A549 (cell line): ENCODE measurements around the gene EEF1AKMT1. TPM values are rescaled to one million over a fixed set of nuclear protein-coding genes. Genes with fewer than 3 reads are reported as not detected.

Experiments
- ATAC-seq, 2 experiments: fragments of 200-7000 bp in 1 of 2; fragments of >200 bp in 1 of 2; cut with Nextera tagmentation in 1 of 2; cut with Tn5 transposase in 1 of 2; 3 replicates each; pipeline versions ENCODE4 v1.8.0 to v1.9.1; 2018 to 2020; ENCODE audit warnings: mild to moderate bottlenecking in 1 of 2, moderate library complexity in 1 of 2
- CTCF ChIA-PET: fragments of 300-600 bp; sonication (Branson Sonifier 250); formaldehyde crosslinking; extraction: SDS; loops from one replicate; lab custom pipeline; 2021; ENCODE audit warnings: antibody characterized with exemption, inconsistent platforms; lab: Yijun Ruan, JAX
- POLR2A ChIA-PET: fragments of 350-600 bp; formaldehyde crosslinking; extraction: SDS; loops from one replicate; lab custom pipeline; 2021; ENCODE audit warnings: antibody characterized with exemption, inconsistent platforms; lab: Yijun Ruan, JAX
- DNase-seq, 2 experiments: peaks; one replicate each; pipeline versions ENCODE4 v3.0.0 to v3.0.0-alpha.2; 2011 to 2016; ENCODE audit warnings: low read depth in 1 of 2, low spot score in 1 of 2
- FAIRE-seq: peaks from 2 replicates; lab custom pipeline; 2011; peaks lifted over from hg19 to GRCh38; lab: Jason Lieb, UNC
- H3K27ac ChIP-seq, 2 experiments: fragments of >200 bp; sonication (Bioruptor Twin); formaldehyde crosslinking; 3 replicates each; pipeline ENCODE4 v1.5.1; 2016 to 2017
- H3K4me1 ChIP-seq: fragments of >200 bp; sonication (Bioruptor Twin); formaldehyde crosslinking; 3 replicates; pipeline ENCODE4 v1.6.1; 2016
- H3K4me2 ChIP-seq: fragments of >200 bp; sonication (Bioruptor Twin); formaldehyde crosslinking; 3 replicates; pipeline ENCODE4 v1.6.1; 2016
- H3K4me3 ChIP-seq: fragments of >200 bp; sonication (Bioruptor Twin); formaldehyde crosslinking; 3 replicates; pipeline ENCODE4 v1.5.1; 2016
- H3K9me3 ChIP-seq: fragments of >200 bp; sonication (Bioruptor Twin); formaldehyde crosslinking; 3 replicates; pipeline ENCODE4 v1.6.1; 2016
- BHLHE40 ChIP-seq: IDR thresholded peaks from 2 replicates; pipeline ENCODE4 v1.6.1; 2012; ENCODE audit warnings: low read depth, low read length, inconsistent platforms
- CBX2 ChIP-seq: fragments of 200-600 bp; sonication (generic); IDR thresholded peaks from 2 replicates; pipeline ENCODE4 v1.6.1; 2016; ENCODE audit warnings: low read depth, mild to moderate bottlenecking, borderline replicate concordance
- CBX8 ChIP-seq: fragments of 200-600 bp; sonication (generic); IDR thresholded peaks from 2 replicates; pipeline ENCODE4 v1.6.1; 2016
- CHD4 ChIP-seq: fragments of 200-600 bp; sonication (generic); IDR thresholded peaks from 2 replicates; pipeline ENCODE4 v1.6.1; 2016; ENCODE audit warnings: antibody characterized with exemption, mild to moderate bottlenecking, borderline replicate concordance
- EHF ChIP-seq: fragments of 250-450 bp; sonication (Bioruptor Pico); IDR thresholded peaks from 2 replicates; pipeline ENCODE4 v1.5.0; 2020; ENCODE audit warnings: mild to moderate bottlenecking
- EHMT2 ChIP-seq: fragments of 200-600 bp; sonication (generic); IDR thresholded peaks from 2 replicates; pipeline ENCODE4 v1.6.1; 2016; ENCODE audit warnings: antibody characterized with exemption, low read depth, mild to moderate bottlenecking, moderate library complexity
- ELK1 ChIP-seq: fragments of 150-350 bp; IDR thresholded peaks from 2 replicates; pipeline ENCODE4 v1.6.1; 2014; ENCODE audit warnings: low read depth, mild to moderate bottlenecking, low read length
- HDAC2 ChIP-seq: fragments of 200-600 bp; sonication (generic); IDR thresholded peaks from 2 replicates; pipeline ENCODE4 v1.6.1; 2016
- HES2 ChIP-seq: fragments of >200 bp; sonication (Bioruptor Twin); formaldehyde crosslinking; IDR thresholded peaks from 2 replicates; pipeline ENCODE4 v1.6.1; 2016
- HEYL ChIP-seq: fragments of 250-450 bp; sonication (Bioruptor Pico); IDR thresholded peaks from 2 replicates; pipeline ENCODE4 v1.8.0; 2021; ENCODE audit warnings: mild to moderate bottlenecking, moderate library complexity
- HOXB5 ChIP-seq: fragments of 250-450 bp; sonication (Bioruptor Pico); IDR thresholded peaks from 2 replicates; pipeline ENCODE4 v1.5.0; 2020; ENCODE audit warnings: mild to moderate bottlenecking, moderate library complexity
- JUN ChIP-seq, 2 experiments: fragments of >200 bp; sonication (Bioruptor Twin); formaldehyde crosslinking; IDR thresholded peaks; 2 replicates in 1 of 2; 3 replicates in 1 of 2; pipeline ENCODE4 v1.6.1; 2016 to 2017
- JUNB ChIP-seq: fragments of >200 bp; sonication (Bioruptor Twin); formaldehyde crosslinking; IDR thresholded peaks from 2 replicates; pipeline ENCODE4 v1.6.1; 2016
- KDM1A ChIP-seq: fragments of 200-600 bp; sonication (generic); IDR thresholded peaks from 2 replicates; pipeline ENCODE4 v1.6.1; 2016; ENCODE audit warnings: low read depth, mild to moderate bottlenecking
- KDM5A ChIP-seq: fragments of 200-600 bp; sonication (generic); IDR thresholded peaks from 2 replicates; pipeline ENCODE4 v1.6.1; 2016; ENCODE audit warnings: antibody characterized with exemption, mild to moderate bottlenecking
- NFE2L2 ChIP-seq: fragments of 150-350 bp; conservative IDR thresholded peaks from 2 replicates; pipeline ENCODE4 v1.6.1; 2014; ENCODE audit warnings: low read length
- RAD21 ChIP-seq, 2 experiments: fragments of >200 bp in 1 of 2; sonication (Bioruptor Twin) in 1 of 2; formaldehyde crosslinking in 1 of 2; IDR thresholded peaks in 1 of 2; conservative IDR thresholded peaks in 1 of 2; 2 replicates in 1 of 2; 3 replicates in 1 of 2; pipeline ENCODE4 v1.6.1; 2012 to 2018; ENCODE audit warnings: inconsistent platforms in 1 of 2
- RFX5 ChIP-seq: fragments of 450-650 bp; IDR thresholded peaks from 2 replicates; pipeline ENCODE4 v1.7.1; 2014; ENCODE audit warnings: antibody characterized with exemption, mild to moderate bottlenecking, moderate library complexity
- SREBF2 ChIP-seq: fragments of 450-650 bp; IDR thresholded peaks from 2 replicates; pipeline ENCODE4 v1.6.1; 2014; ENCODE audit warnings: mild to moderate bottlenecking, moderate library complexity
- TFCP2L1 ChIP-seq: fragments of 250-450 bp; sonication (Bioruptor Pico); IDR thresholded peaks from 2 replicates; pipeline ENCODE4 v1.5.0; 2021; ENCODE audit warnings: mild to moderate bottlenecking
- ZFP36 ChIP-seq: fragments of 450-650 bp; IDR thresholded peaks from 2 replicates; pipeline ENCODE4 v1.6.1; 2014; ENCODE audit warnings: borderline replicate concordance; ENCODE audit not compliant: partially characterized antibody
- ZSCAN20 ChIP-seq: fragments of 250-450 bp; sonication (Bioruptor Pico); IDR thresholded peaks from 2 replicates; pipeline ENCODE4 v1.8.0; 2022; ENCODE audit warnings: mild to moderate bottlenecking, moderate library complexity
- WGBS: methylation state at CpG from one replicate; pipeline ENCODE4 v1.1.6; 2017; ENCODE audit errors: missing lambda C conversion rate; 5-methylcytosine and 5-hydroxymethylcytosine counted together
- polyA plus RNA-seq, 4 experiments: library from polyadenylated mRNA; depleted of rRNA in 3 of 4; stranded (reverse); fragments of >200 nt; fragmentation: RNase III in 1 of 4; extraction: RNeasy Plus Mini Kit Qiagen cat#74134 plus additional on column Dnase treatment in 1 of 4; gene quantifications; 2 replicates in 3 of 4; 3 replicates in 1 of 4; pipeline ENCODE4 v1.2.3, GENCODE V29; 2011 to 2017
- TF ChIP-seq, protein P1 (sequence below): fragments of 200-600 bp; sonication (generic); IDR thresholded peaks from 2 replicates; pipeline ENCODE4 v1.6.1; 2016; ENCODE audit warnings: antibody characterized with exemption, mild to moderate bottlenecking, moderate library complexity
- TF ChIP-seq, protein P2 (sequence below): fragments of >200 bp; sonication (Bioruptor Twin); formaldehyde crosslinking; IDR thresholded peaks from 3 replicates; pipeline ENCODE4 v1.6.1; 2016

Gene EEF1AKMT1
- polyA plus RNA-seq, 2 of the 4 experiments (the other 2 are of a cell fraction): 8.1 to 10.0 TPM

DNA sequence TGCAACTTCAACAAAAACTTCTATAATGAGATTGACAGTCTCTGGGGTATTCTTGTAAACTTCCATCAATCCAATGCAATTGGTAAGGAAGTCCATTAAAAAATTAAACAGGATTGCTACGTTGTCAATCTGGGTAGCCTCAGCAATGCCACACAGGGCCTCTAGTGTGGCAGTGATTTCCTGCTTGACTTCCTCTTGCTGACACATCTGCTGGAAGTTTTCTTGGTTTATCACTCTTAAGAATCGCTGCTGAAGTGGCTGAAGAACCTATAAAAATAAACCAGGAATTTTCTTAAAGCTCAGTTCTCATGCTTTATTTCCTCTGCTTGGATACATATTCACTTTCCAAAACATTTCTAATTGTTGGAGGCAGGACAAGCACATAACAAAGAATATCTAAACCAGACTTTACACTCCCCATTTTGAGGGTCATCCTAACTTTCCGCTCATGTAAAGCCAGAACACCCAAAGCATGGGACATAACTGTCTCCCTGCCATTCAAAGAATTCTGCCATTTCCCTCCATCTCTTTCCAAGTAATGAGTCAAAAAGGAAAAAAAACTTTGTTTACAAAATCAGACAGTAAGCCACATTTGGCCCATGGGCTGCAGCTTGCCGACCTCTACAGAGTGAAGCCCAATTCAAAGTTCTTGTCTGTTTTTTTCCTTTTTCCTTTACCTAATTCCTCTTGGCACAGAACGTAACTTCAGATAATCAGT lies 23.2 kb upstream of the EEF1AKMT1 start:
- WGBS: 80% methylated on average over 5 of the region's 5 CpGs
- CTCF ChIA-PET: interaction anchor here (1.4 to 1.9 kb wide), 2 partner anchors 10 to 32 kb away, joined by 4 to 5 read pairs; no protein-coding TSS in a partner anchor

GRCh38 chr13:20789665-20790064 lies 15.9 kb upstream of the EEF1AKMT1 start:
- FAIRE-seq: no peak
- POLR2A ChIA-PET: no interaction called here
- Histone ChIP-seq H3K9me3 (no peaks in the 10 kb centered on the region), H3K27ac (no peak overlapping the region), H3K4me1 (no peaks in the 10 kb centered on the region), H3K4me2 (no peak overlapping the region), H3K4me3 (no peak overlapping the region)
- DNase-seq: no peak
- CTCF ChIA-PET: no interaction called here
- 97% methylated on average over 7 of the region's 7 CpGs for WGBS
- TF ChIP-seq HOXB5 (CRISPR knock-in tag) (no peak), JUNB (no peak), BHLHE40 (no peak), CHD4 (no peak), HDAC2 (no peak), CBX8 (no peak), HEYL (CRISPR knock-in tag) (no peak), TFCP2L1 (CRISPR knock-in tag) (no peak), ZFP36 (no peak)
- TF ChIP-seq, protein P1, sequence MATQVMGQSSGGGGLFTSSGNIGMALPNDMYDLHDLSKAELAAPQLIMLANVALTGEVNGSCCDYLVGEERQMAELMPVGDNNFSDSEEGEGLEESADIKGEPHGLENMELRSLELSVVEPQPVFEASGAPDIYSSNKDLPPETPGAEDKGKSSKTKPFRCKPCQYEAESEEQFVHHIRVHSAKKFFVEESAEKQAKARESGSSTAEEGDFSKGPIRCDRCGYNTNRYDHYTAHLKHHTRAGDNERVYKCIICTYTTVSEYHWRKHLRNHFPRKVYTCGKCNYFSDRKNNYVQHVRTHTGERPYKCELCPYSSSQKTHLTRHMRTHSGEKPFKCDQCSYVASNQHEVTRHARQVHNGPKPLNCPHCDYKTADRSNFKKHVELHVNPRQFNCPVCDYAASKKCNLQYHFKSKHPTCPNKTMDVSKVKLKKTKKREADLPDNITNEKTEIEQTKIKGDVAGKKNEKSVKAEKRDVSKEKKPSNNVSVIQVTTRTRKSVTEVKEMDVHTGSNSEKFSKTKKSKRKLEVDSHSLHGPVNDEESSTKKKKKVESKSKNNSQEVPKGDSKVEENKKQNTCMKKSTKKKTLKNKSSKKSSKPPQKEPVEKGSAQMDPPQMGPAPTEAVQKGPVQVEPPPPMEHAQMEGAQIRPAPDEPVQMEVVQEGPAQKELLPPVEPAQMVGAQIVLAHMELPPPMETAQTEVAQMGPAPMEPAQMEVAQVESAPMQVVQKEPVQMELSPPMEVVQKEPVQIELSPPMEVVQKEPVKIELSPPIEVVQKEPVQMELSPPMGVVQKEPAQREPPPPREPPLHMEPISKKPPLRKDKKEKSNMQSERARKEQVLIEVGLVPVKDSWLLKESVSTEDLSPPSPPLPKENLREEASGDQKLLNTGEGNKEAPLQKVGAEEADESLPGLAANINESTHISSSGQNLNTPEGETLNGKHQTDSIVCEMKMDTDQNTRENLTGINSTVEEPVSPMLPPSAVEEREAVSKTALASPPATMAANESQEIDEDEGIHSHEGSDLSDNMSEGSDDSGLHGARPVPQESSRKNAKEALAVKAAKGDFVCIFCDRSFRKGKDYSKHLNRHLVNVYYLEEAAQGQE: no peak
- ATAC-seq: no peak

More for the DNA sequence above, 23.2 kb upstream of the EEF1AKMT1 start:
- no peak for ATAC-seq
- no peaks in the 10 kb centered on the region for H3K4me1 ChIP-seq
- H3K4me3 ChIP-seq: no peak overlapping the region
- DNase-seq: no peak
- H3K9me3 ChIP-seq: no peaks in the 10 kb centered on the region
- no peak for FAIRE-seq
- H3K4me2 ChIP-seq: no peak overlapping the region
- H3K27ac ChIP-seq: no peak overlapping the region
- POLR2A ChIA-PET: no interaction called here
- no peak for TF ChIP-seq EHF (CRISPR knock-in tag)
- no peak for TF ChIP-seq SREBF2
- no peak for TF ChIP-seq HEYL (CRISPR knock-in tag)
- TF ChIP-seq TFCP2L1 (CRISPR knock-in tag): no peak
- no peak for TF ChIP-seq ZSCAN20 (CRISPR knock-in tag)
- TF ChIP-seq, protein P2, sequence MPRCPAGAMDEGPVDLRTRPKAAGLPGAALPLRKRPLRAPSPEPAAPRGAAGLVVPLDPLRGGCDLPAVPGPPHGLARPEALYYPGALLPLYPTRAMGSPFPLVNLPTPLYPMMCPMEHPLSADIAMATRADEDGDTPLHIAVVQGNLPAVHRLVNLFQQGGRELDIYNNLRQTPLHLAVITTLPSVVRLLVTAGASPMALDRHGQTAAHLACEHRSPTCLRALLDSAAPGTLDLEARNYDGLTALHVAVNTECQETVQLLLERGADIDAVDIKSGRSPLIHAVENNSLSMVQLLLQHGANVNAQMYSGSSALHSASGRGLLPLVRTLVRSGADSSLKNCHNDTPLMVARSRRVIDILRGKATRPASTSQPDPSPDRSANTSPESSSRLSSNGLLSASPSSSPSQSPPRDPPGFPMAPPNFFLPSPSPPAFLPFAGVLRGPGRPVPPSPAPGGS: no peak
- TF ChIP-seq JUN (IDR thresholded peaks at IDR 0.05): no peak
- TF ChIP-seq RFX5: no peak
- no peak for TF ChIP-seq EHMT2
- no peak for TF ChIP-seq CHD4
- TF ChIP-seq HDAC2: no peak
- TF ChIP-seq NFE2L2: no peak
- no peak for TF ChIP-seq KDM5A
- TF ChIP-seq HES2: no peak
- no peak for TF ChIP-seq KDM1A
- TF ChIP-seq CBX2: no peak
- no peak for TF ChIP-seq RAD21 (conservative IDR thresholded peaks at IDR 0.05 in 1 of 2, IDR thresholded peaks at IDR 0.05 in 1 of 2)
- no peak for TF ChIP-seq ELK1
- no peak for TF ChIP-seq BHLHE40
